ENCODE data around the gene IDNK. TPM values are rescaled to one million over a fixed set of nuclear protein-coding genes. Genes with fewer than 3 reads are reported as not detected.
"Not testable (repeated sequence)": the region's sequence is repeated elsewhere in the genome, so short reads cannot be mapped to it uniquely, and the experiment has no call there.

Gene IDNK
- total RNA-seq = 1 to 10 TPM; 7.2 to 7.8 TPM

GRCh38 chr9:83622939-83623678, at the start of gene IDNK:
Gene IDNK, plus strand, starts transcription at chr9:83623143. Its CDS starts 29 bp downstream, at chr9:83623172.
- Mint-ChIP-seq H3K27me3 (peaks cover 7% of the 10 kb centered on the region), H3K9me3 (no peaks in the 10 kb centered on the region)
- CTCF ChIA-PET = interaction anchor here (0.7 to 1.7 kb wide), 6 partner anchors 8 to 297 kb away, joined by 3 to 6 read pairs (median 4); no protein-coding TSS in a partner anchor

GRCh38 chr9:83574482-83574881, 48.5 kb upstream of the IDNK start:
- POLR2A ChIA-PET = no interaction called here
- DNase-seq = no peak
- Mint-ChIP-seq H3K36me3 (ENCODE audit: low read depth) (no peaks in the 10 kb centered on the region), H3K27ac (no peak overlapping the region), H3K4me3 (no peak overlapping the region), H3K4me1 (peaks cover 3% of the 10 kb centered on the region), H3K27me3 (no peaks in the 10 kb centered on the region), H3K9me3 (peaks cover 9% of the 10 kb centered on the region)
- CTCF ChIA-PET = no interaction called here

More at GRCh38 chr9:83622939-83623678, at the start of gene IDNK:
- peaks cover 16% of the 10 kb centered on the region for H3K36me3 Mint-ChIP-seq (ENCODE audit: low read depth)
- peak; percentile 63 for DNase-seq
- POLR2A ChIA-PET = no interaction called here
- H3K27ac Mint-ChIP-seq = peak within 1 kb of the TSS; percentile 99
- peaks cover 36% of the 10 kb centered on the region for H3K4me1 Mint-ChIP-seq
- H3K4me3 Mint-ChIP-seq = peak within 1 kb of the TSS; percentile 86

- ChIA-PET CTCF (no interaction called here), POLR2A (no interaction called here)
- Mint-ChIP-seq H3K27ac (no peak overlapping the region), H3K4me1 (no peaks in the 10 kb centered on the region), H3K4me3 (no peak overlapping the region), H3K9me3 (peaks cover 9% of the 10 kb centered on the region), H3K27me3 (no peaks in the 10 kb centered on the region), H3K36me3 (ENCODE audit: low read depth) (no peaks in the 10 kb centered on the region)
- DNase-seq = no peak
Measured at GRCh38 chr9:83582029-83582428, 40.9 kb upstream of the IDNK start.

- no peaks in the 10 kb centered on the region for H3K27me3 Mint-ChIP-seq
- no peak overlapping the region for H3K4me3 Mint-ChIP-seq
- POLR2A ChIA-PET = no interaction called here
- H3K27ac Mint-ChIP-seq = no peak overlapping the region
- H3K4me1 Mint-ChIP-seq = no peaks in the 10 kb centered on the region
- DNase-seq = peak; percentile 29
- CTCF ChIA-PET = interaction anchor here (0.5 kb wide), 1 partner anchor 113 kb away, joined by 3 read pairs; no protein-coding TSS in a partner anchor
- H3K36me3 Mint-ChIP-seq (ENCODE audit: low read depth) = no peaks in the 10 kb centered on the region
- peaks cover 2% of the 10 kb centered on the region for H3K9me3 Mint-ChIP-seq
Measured at GRCh38 chr9:83583151-83584014, 39.6 kb upstream of the IDNK start.

- Mint-ChIP-seq H3K27ac (no peak overlapping the region), H3K27me3 (no peaks in the 10 kb centered on the region), H3K36me3 (ENCODE audit: low read depth) (no peaks in the 10 kb centered on the region), H3K9me3 (no peaks in the 10 kb centered on the region), H3K4me1 (no peaks in the 10 kb centered on the region), H3K4me3 (no peak overlapping the region)
- no peak for DNase-seq
- ChIA-PET CTCF (no interaction called here), POLR2A (no interaction called here)
Measured at GRCh38 chr9:83584995-83585394, 37.9 kb upstream of the IDNK start.

GRCh38 chr9:83588256-83588655, 34.7 kb upstream of the IDNK start:
- Mint-ChIP-seq H3K36me3 (ENCODE audit: low read depth) (no peaks in the 10 kb centered on the region), H3K9me3 (no peaks in the 10 kb centered on the region)

GRCh38 chr9:83596899-83597504, 25.9 kb upstream of the IDNK start:
- Mint-ChIP-seq H3K36me3 (ENCODE audit: low read depth) (no peaks in the 10 kb centered on the region), H3K27ac (no peak overlapping the region), H3K4me1 (no peaks in the 10 kb centered on the region), H3K9me3 (no peaks in the 10 kb centered on the region), H3K27me3 (no peaks in the 10 kb centered on the region), H3K4me3 (no peak overlapping the region)
- POLR2A ChIA-PET = no interaction called here
- DNase-seq = peak; percentile 53
- CTCF ChIA-PET = interaction anchor here (0.9 kb wide), 1 partner anchor 263 kb away, joined by 3 read pairs; no protein-coding TSS in a partner anchor

More at GRCh38 chr9:83588256-83588655, 34.7 kb upstream of the IDNK start:
- no peaks in the 10 kb centered on the region for H3K27me3 Mint-ChIP-seq
- ChIA-PET CTCF (no interaction called here), POLR2A (no interaction called here)
- no peak overlapping the region for H3K4me3 Mint-ChIP-seq
- no peak overlapping the region for H3K27ac Mint-ChIP-seq
- H3K4me1 Mint-ChIP-seq = no peaks in the 10 kb centered on the region
- no peak for DNase-seq

- no peak overlapping the region for H3K4me3 Mint-ChIP-seq
- H3K36me3 Mint-ChIP-seq (ENCODE audit: low read depth) = no peaks in the 10 kb centered on the region
- ChIA-PET POLR2A (no interaction called here), CTCF (no interaction called here)
- H3K27me3 Mint-ChIP-seq = no peaks in the 10 kb centered on the region
- H3K27ac Mint-ChIP-seq = no peak overlapping the region
- H3K4me1 Mint-ChIP-seq = no peaks in the 10 kb centered on the region
- DNase-seq = no peak
- no peaks in the 10 kb centered on the region for H3K9me3 Mint-ChIP-seq
Measured at GRCh38 chr9:83598487-83598886, 24.5 kb upstream of the IDNK start.

- ChIA-PET CTCF (no interaction called here), POLR2A (no interaction called here)
- Mint-ChIP-seq H3K27me3 (no peaks in the 10 kb centered on the region), H3K36me3 (ENCODE audit: low read depth) (no peaks in the 10 kb centered on the region), H3K4me3 (no peak overlapping the region), H3K27ac (no peak overlapping the region), H3K9me3 (no peaks in the 10 kb centered on the region), H3K4me1 (no peaks in the 10 kb centered on the region)
- no peak for DNase-seq
Measured at GRCh38 chr9:83599071-83599470, 23.9 kb upstream of the IDNK start.

GRCh38 chr9:83601463-83601862, 21.5 kb upstream of the IDNK start:
- no peaks in the 10 kb centered on the region for H3K9me3 Mint-ChIP-seq
- no peaks in the 10 kb centered on the region for H3K36me3 Mint-ChIP-seq (ENCODE audit: low read depth)
- no peak overlapping the region for H3K4me3 Mint-ChIP-seq
- H3K4me1 Mint-ChIP-seq = no peaks in the 10 kb centered on the region
- no peak overlapping the region for H3K27ac Mint-ChIP-seq
- no peaks in the 10 kb centered on the region for H3K27me3 Mint-ChIP-seq
- CTCF ChIA-PET = no interaction called here
- DNase-seq = no peak
- POLR2A ChIA-PET = no interaction called here

- H3K36me3 Mint-ChIP-seq (ENCODE audit: low read depth); CTCF ChIA-PET; H3K9me3 Mint-ChIP-seq; H3K27ac Mint-ChIP-seq; H3K4me1 Mint-ChIP-seq; H3K27me3 Mint-ChIP-seq; H3K4me3 Mint-ChIP-seq; DNase-seq; POLR2A ChIA-PET: not testable (repeated sequence)
Measured at GRCh38 chr9:83607620-83608019, 15.3 kb upstream of the IDNK start.

- H3K36me3 Mint-ChIP-seq (ENCODE audit: low read depth); H3K4me1 Mint-ChIP-seq; H3K27ac Mint-ChIP-seq; H3K9me3 Mint-ChIP-seq; POLR2A ChIA-PET; CTCF ChIA-PET; H3K4me3 Mint-ChIP-seq; DNase-seq: not testable (repeated sequence)
- peaks cover 12% of the 10 kb centered on the region for H3K27me3 Mint-ChIP-seq
Measured at GRCh38 chr9:83613298-83613697, 9.6 kb upstream of the IDNK start.

- Mint-ChIP-seq H3K9me3 (no peaks in the 10 kb centered on the region), H3K4me1 (peaks cover 10% of the 10 kb centered on the region), H3K4me3 (no peak overlapping the region), H3K27me3 (peaks cover 12% of the 10 kb centered on the region), H3K36me3 (ENCODE audit: low read depth) (no peaks in the 10 kb centered on the region), H3K27ac (no peak overlapping the region)
- ChIA-PET CTCF (interaction anchor here (0.7 kb wide), 1 partner anchor 776 kb away, joined by 3 read pairs; no protein-coding TSS in a partner anchor), POLR2A (no interaction called here)
- no peak for DNase-seq
Measured at GRCh38 chr9:83617299-83617698, 5.6 kb upstream of the IDNK start.
